ENCODE data around the gene LUM. TPM values are rescaled to one million over a fixed set of nuclear protein-coding genes. Genes with fewer than 3 reads are reported as not detected.

Gene LUM, protein sequence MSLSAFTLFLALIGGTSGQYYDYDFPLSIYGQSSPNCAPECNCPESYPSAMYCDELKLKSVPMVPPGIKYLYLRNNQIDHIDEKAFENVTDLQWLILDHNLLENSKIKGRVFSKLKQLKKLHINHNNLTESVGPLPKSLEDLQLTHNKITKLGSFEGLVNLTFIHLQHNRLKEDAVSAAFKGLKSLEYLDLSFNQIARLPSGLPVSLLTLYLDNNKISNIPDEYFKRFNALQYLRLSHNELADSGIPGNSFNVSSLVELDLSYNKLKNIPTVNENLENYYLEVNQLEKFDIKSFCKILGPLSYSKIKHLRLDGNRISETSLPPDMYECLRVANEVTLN
- not detected for total RNA-seq
- polyA plus RNA-seq: not detected

DNA sequence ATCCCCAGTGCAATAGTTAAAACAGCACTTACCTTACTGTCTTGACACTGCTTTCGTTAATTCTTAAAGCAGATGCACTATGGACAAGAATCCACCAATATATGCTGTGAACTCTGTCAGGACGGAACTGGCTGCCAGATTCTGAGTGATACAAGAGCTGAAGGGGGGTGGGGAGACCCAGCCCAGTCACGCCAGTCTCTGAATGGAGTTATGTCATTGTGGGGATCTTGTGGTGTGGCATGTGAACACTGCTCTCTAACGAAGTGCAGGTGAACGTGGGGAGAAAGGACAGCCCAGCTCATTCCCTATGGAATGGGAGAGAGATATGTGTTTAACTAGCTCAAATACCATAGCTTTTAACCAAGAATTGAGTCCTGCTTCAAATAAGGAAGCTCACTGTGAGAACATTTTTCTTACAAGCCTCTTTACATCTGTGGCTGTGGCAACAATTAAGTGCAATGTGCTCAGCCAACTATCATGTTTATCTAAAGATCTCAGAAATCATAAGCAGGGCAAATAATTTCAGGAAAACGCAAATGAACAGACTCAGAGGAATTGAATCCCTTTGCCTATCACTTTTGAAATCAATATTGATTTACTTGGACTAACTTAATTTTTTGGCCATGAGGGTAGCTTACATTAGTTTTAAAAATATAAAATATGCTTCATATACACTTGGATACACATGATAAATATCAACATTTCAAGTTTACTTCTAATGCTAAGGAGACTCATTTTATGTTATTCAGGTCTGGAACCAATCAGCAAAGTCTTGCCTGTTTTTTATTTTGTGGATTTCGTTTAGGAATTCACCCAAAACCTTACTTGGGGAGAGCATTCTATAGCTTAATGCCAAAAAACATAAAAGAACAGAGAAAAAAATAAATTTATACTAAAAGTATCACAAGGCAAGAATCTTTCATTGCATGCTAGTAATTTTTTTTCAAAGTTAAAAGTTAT is at the start of gene LUM:
TSS of gene LUM (minus strand) at position 129 of the 960 bp plus-strand sequence. CDS start 2,515 bp downstream, outside the sequence.
- CTCF ChIA-PET: no interaction called here
- no peak for DNase-seq
- H3K4me3 ChIP-seq (ENCODE audit: low read length): no peak within 1 kb of the TSS
- no peaks in the 10 kb centered on the region for H3K9me3 ChIP-seq (ENCODE audit: low read length)
- no peaks in the 10 kb centered on the region for H3K4me1 ChIP-seq (ENCODE audit: insufficient read depth, low read length)
- Mint-ChIP-seq H3K9me3 (no peaks in the 10 kb centered on the region), H3K27me3 (peaks cover 0 to 2% of the 10 kb centered on the region in 2 donors), H3K4me1 (no peaks in the 10 kb centered on the region), H3K4me3 (no peak within 1 kb of the TSS), H3K36me3 (no peaks in the 10 kb centered on the region), H3K27ac (no peak within 1 kb of the TSS)
- POLR2A ChIA-PET: no interaction called here
- H3K36me3 ChIP-seq (ENCODE audit: insufficient read depth, low read length): no peaks in the 10 kb centered on the region
- no peak within 1 kb of the TSS for H3K27ac ChIP-seq (ENCODE audit: low read depth, low read length)
- no peaks in the 10 kb centered on the region for H3K27me3 ChIP-seq (ENCODE audit: insufficient read depth, low read length, poor library complexity, severe bottlenecking)

DNA sequence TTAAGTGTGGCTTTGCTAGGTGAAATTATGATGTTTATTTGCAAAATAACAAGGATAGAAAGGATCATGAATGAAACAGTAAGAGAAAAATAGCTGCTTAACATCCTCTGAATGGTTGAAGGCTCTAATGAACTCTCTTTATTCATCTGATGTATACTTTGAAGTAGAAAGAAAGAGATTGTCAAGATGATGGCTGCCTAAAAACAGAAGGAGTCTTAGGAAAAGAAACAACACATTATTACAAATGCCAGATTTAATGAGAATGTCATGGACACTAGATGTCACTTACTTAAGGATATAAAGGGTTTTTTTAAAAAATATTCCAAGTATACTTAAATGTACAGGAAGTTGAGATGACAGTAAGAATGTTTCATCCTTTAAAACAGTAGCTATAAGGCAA is 49.7 kb upstream of the LUM start:
- no peak overlapping the region for H3K4me3 ChIP-seq (ENCODE audit: low read length)
- H3K4me1 ChIP-seq (ENCODE audit: insufficient read depth, low read length): no peaks in the 10 kb centered on the region
- POLR2A ChIA-PET: no interaction called here
- no peaks in the 10 kb centered on the region for H3K36me3 ChIP-seq (ENCODE audit: insufficient read depth, low read length)
- Mint-ChIP-seq H3K4me1 (no peaks in the 10 kb centered on the region), H3K27ac (no peak overlapping the region), H3K36me3 (no peaks in the 10 kb centered on the region), H3K9me3 (no peaks in the 10 kb centered on the region), H3K27me3 (no peaks in the 10 kb centered on the region), H3K4me3 (no peak overlapping the region)
- no peaks in the 10 kb centered on the region for H3K9me3 ChIP-seq (ENCODE audit: low read length)
- DNase-seq: no peak
- no peaks in the 10 kb centered on the region for H3K27me3 ChIP-seq (ENCODE audit: insufficient read depth, low read length, poor library complexity, severe bottlenecking)
- CTCF ChIA-PET: no interaction called here
- no peak overlapping the region for H3K27ac ChIP-seq (ENCODE audit: low read depth, low read length)

DNA sequence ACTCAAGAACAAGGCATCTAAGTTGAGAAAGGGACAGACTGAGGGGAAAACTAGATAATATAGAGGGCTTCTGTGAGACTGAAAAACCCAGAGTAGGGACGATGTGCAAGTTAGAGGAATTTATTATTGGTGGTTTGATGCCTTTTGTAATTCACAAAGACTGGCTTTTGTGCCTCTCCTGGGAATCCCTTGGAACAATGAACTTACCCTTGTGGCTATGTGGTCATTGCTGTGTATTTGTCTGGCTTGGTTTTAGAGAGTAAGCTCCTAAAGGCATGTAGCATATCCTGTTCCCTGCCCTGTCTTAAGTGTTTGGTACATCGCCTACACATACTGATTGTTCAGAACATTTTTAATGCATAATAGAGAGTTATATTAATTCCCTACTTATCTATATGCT is 44.7 kb upstream of the LUM start:
- Mint-ChIP-seq H3K4me3 (no peak overlapping the region), H3K4me1 (no peaks in the 10 kb centered on the region), H3K27me3 (no peaks in the 10 kb centered on the region), H3K36me3 (no peaks in the 10 kb centered on the region), H3K27ac (no peak overlapping the region), H3K9me3 (no peaks in the 10 kb centered on the region)
- no peaks in the 10 kb centered on the region for H3K36me3 ChIP-seq (ENCODE audit: insufficient read depth, low read length)
- no peak overlapping the region for H3K27ac ChIP-seq (ENCODE audit: low read depth, low read length)
- POLR2A ChIA-PET: no interaction called here
- no peak overlapping the region for H3K4me3 ChIP-seq (ENCODE audit: low read length)
- DNase-seq: no peak
- H3K9me3 ChIP-seq (ENCODE audit: low read length): no peaks in the 10 kb centered on the region
- CTCF ChIA-PET: no interaction called here
- H3K27me3 ChIP-seq (ENCODE audit: insufficient read depth, low read length, poor library complexity, severe bottlenecking): no peaks in the 10 kb centered on the region
- no peaks in the 10 kb centered on the region for H3K4me1 ChIP-seq (ENCODE audit: insufficient read depth, low read length)

DNA sequence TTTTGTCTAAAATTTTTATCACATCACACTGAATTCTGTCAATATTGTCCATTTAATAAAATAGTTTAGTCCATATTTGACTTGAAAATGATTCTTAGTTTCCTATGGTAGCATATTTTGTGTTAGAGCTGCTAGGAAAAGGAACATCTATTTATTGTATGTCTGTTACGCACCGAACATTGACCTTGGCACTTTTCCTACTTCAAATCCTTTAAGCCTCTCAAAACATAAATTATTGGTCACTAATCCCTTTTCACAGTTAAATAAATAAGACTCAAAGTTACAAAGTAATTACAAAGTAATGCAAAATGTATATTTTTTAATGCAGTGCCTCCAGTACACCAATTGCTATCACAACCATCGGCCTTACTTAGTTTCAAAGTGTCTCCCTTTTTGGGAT is 42.8 kb upstream of the LUM start:
- POLR2A ChIA-PET: no interaction called here

DNA sequence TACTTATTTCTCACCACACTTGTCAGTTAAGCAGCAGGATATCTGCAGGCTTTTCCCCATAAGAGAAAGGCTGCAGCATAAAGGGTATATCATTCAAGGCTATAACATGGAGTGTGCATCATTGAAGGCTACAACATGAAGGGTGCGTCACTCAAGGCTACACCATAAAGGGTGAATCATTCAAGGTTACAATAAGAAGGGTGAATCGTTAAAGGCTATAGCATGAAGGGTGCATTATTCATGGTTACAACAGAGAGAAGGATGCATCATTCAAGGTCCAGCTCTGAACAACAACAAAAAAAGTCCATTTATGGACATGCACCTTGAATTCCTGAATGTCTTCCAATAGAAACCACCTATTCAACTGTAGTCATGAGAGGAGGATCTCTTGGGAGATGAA is 32.8 kb upstream of the LUM start:
- Histone ChIP-seq H3K27me3 (ENCODE audit: insufficient read depth, low read length, poor library complexity, severe bottlenecking) (no peaks in the 10 kb centered on the region), H3K4me3 (ENCODE audit: low read length) (no peak overlapping the region), H3K27ac (ENCODE audit: low read depth, low read length) (no peak overlapping the region), H3K9me3 (ENCODE audit: low read length) (no peaks in the 10 kb centered on the region), H3K4me1 (ENCODE audit: insufficient read depth, low read length) (no peaks in the 10 kb centered on the region), H3K36me3 (ENCODE audit: insufficient read depth, low read length) (no peaks in the 10 kb centered on the region)
- Mint-ChIP-seq H3K4me1 (no peaks in the 10 kb centered on the region), H3K36me3 (no peaks in the 10 kb centered on the region), H3K27ac (no peak overlapping the region), H3K4me3 (no peak overlapping the region), H3K27me3 (peaks cover 0 to 4% of the 10 kb centered on the region in 2 donors), H3K9me3 (peaks cover 0 to 3% (median 0%) of the 10 kb centered on the region in 5 donors)
- POLR2A ChIA-PET: no interaction called here
- CTCF ChIA-PET: no interaction called here
- no peak for DNase-seq

More for the DNA sequence above, 42.8 kb upstream of the LUM start:
- no peak for DNase-seq
- Histone ChIP-seq H3K27ac (ENCODE audit: low read depth, low read length) (no peak overlapping the region), H3K4me3 (ENCODE audit: low read length) (no peak overlapping the region), H3K4me1 (ENCODE audit: insufficient read depth, low read length) (no peaks in the 10 kb centered on the region), H3K9me3 (ENCODE audit: low read length) (no peaks in the 10 kb centered on the region), H3K36me3 (ENCODE audit: insufficient read depth, low read length) (no peaks in the 10 kb centered on the region), H3K27me3 (ENCODE audit: insufficient read depth, low read length, poor library complexity, severe bottlenecking) (no peaks in the 10 kb centered on the region)
- Mint-ChIP-seq H3K27me3 (no peaks in the 10 kb centered on the region), H3K4me1 (no peaks in the 10 kb centered on the region), H3K4me3 (no peak overlapping the region), H3K9me3 (no peaks in the 10 kb centered on the region), H3K27ac (no peak overlapping the region), H3K36me3 (no peaks in the 10 kb centered on the region)
- CTCF ChIA-PET: no interaction called here

DNA sequence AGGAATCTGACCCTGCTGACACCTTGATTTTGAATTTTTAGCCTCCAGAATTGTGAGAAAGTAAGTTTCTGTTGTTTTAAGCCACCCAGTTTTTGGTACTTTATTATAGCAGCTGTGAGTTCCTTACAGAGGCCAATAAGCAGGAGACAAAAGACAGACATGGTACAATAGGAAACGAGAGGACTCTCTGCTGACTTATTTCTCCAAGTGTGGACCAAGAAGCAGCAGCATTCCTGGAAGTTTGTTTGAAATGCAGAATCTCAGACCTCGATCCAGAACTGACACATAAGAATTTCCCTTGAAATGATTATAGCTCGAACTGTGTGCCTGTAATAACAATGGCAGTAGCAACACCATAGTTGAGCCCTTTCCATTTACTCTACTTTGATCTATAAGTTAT is 31.9 kb upstream of the LUM start:
- Histone ChIP-seq H3K4me1 (ENCODE audit: insufficient read depth, low read length) (no peaks in the 10 kb centered on the region), H3K9me3 (ENCODE audit: low read length) (no peaks in the 10 kb centered on the region), H3K27me3 (ENCODE audit: insufficient read depth, low read length, poor library complexity, severe bottlenecking) (no peaks in the 10 kb centered on the region), H3K4me3 (ENCODE audit: low read length) (no peak overlapping the region), H3K27ac (ENCODE audit: low read depth, low read length) (no peak overlapping the region), H3K36me3 (ENCODE audit: insufficient read depth, low read length) (no peaks in the 10 kb centered on the region)
- H3K9me3 Mint-ChIP-seq: no peaks in the 10 kb centered on the region
- DNase-seq: no peak
- H3K27ac Mint-ChIP-seq: no peak overlapping the region
- H3K36me3 Mint-ChIP-seq: no peaks in the 10 kb centered on the region
- H3K4me3 Mint-ChIP-seq: no peak overlapping the region
- H3K27me3 Mint-ChIP-seq: peaks cover 0 to 4% of the 10 kb centered on the region in 2 donors
- ChIA-PET CTCF (no interaction called here), POLR2A (no interaction called here)
- H3K4me1 Mint-ChIP-seq: no peaks in the 10 kb centered on the region

DNA sequence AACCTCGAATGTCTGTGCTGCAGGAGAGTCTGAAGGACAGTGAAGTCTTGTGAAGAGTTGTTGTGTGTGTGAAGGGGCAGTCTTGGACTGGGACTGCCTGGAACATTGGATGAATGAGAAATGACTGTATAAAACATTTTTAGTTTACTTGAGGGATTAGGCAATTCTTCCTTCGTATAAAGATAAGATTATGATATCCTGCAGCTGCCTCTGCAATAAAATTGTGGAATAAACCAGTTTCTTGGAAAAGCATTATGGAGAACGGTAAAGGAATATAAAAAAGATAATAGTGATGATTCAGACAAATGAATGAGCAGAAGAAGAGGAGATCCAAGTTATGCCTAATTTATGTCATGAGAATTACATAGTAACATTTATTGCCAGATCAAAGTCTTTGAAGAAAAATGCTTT is 30.9 kb upstream of the LUM start:
- Mint-ChIP-seq H3K36me3 (no peaks in the 10 kb centered on the region), H3K4me3 (no peak overlapping the region), H3K27me3 (peaks cover 0 to 4% of the 10 kb centered on the region in 2 donors), H3K4me1 (no peaks in the 10 kb centered on the region), H3K27ac (no peak overlapping the region), H3K9me3 (peaks cover 0 to 7% (median 0%) of the 10 kb centered on the region in 5 donors)
- DNase-seq: no peak
- Histone ChIP-seq H3K27ac (ENCODE audit: low read depth, low read length) (no peak overlapping the region), H3K9me3 (ENCODE audit: low read length) (no peaks in the 10 kb centered on the region), H3K27me3 (ENCODE audit: insufficient read depth, low read length, poor library complexity, severe bottlenecking) (no peaks in the 10 kb centered on the region), H3K4me3 (ENCODE audit: low read length) (no peak overlapping the region), H3K36me3 (ENCODE audit: insufficient read depth, low read length) (no peaks in the 10 kb centered on the region), H3K4me1 (ENCODE audit: insufficient read depth, low read length) (no peaks in the 10 kb centered on the region)
- POLR2A ChIA-PET: no interaction called here
- CTCF ChIA-PET: no interaction called here
